H1 (cell line): ENCODE measurements around the gene SPATA7. TPM values are rescaled to one million over a fixed set of nuclear protein-coding genes. Genes with fewer than 3 reads are reported as not detected.

Experiments used
- CTCF ChIA-PET: fragments of 300-600 bp; sonication (Branson Sonifier 250); formaldehyde crosslinking; loops from one replicate; lab custom pipeline; 2021; ENCODE audit not compliant: partially characterized antibody; lab: Charles Lee
- POLR2A ChIA-PET: fragments of 300-600 bp; sonication (Branson Sonifier 250); formaldehyde crosslinking; loops from one replicate; lab custom pipeline; 2021; ENCODE audit warnings: inconsistent platforms; ENCODE audit not compliant: partially characterized antibody; lab: Charles Lee
- DNase-seq, 2 experiments: peaks; one replicate each; pipeline versions ENCODE4 v3.0.0 to v3.0.0-alpha.2; 2010 to 2022; ENCODE audit warnings: low spot score in 2 of 2, low read depth in 1 of 2, mixed read lengths in 1 of 2
- FAIRE-seq: peaks from 2 replicates; lab custom pipeline; 2011; peaks lifted over from hg19 to GRCh38; lab: Jason Lieb, UNC
- H2AFZ ChIP-seq: 2 replicates; pipeline ENCODE4 v1.8.1; 2012; ENCODE audit warnings: low read length, inconsistent platforms
- H2AK5ac ChIP-seq: 2 replicates; pipeline ENCODE4 v1.6.1; 2013; ENCODE audit warnings: low read depth, low read length
- H2BK120ac ChIP-seq: replicated peaks from 2 replicates; pipeline ENCODE3; 2013; ENCODE audit warnings: low read depth, low read length, inconsistent platforms
- H2BK12ac ChIP-seq: 2 replicates; pipeline ENCODE4 v1.6.1; 2013; ENCODE audit warnings: low read depth, low read length
- H2BK15ac ChIP-seq: 2 replicates; pipeline ENCODE4 v1.6.1; 2013; ENCODE audit warnings: low read length
- H2BK20ac ChIP-seq: 2 replicates; pipeline ENCODE4 v1.6.1; 2013; ENCODE audit warnings: low read length
- H2BK5ac ChIP-seq: 2 replicates; pipeline ENCODE4 v1.6.1; 2013; ENCODE audit warnings: low read depth, low read length
- H3K14ac ChIP-seq: 2 replicates; pipeline ENCODE4 v1.6.1; 2013; ENCODE audit warnings: inconsistent platforms; ENCODE audit not compliant: insufficient read length
- H3K18ac ChIP-seq: 2 replicates; pipeline ENCODE4 v1.6.1; 2013; ENCODE audit warnings: low read length; ENCODE audit errors: extremely low read depth
- H3K23ac ChIP-seq: 2 replicates; pipeline ENCODE4 v1.6.1; 2013; ENCODE audit warnings: inconsistent platforms; ENCODE audit not compliant: insufficient read length
- H3K23me2 ChIP-seq: 2 replicates; pipeline ENCODE4 v1.6.1; 2013; ENCODE audit warnings: low read depth, low read length
- H3K27ac ChIP-seq: 2 replicates; pipeline ENCODE4 v1.6.1; 2011; ENCODE audit warnings: low read depth, low read length, inconsistent platforms
- H3K27me3 ChIP-seq, 4 experiments: replicated peaks in 1 of 4; 1 replicate in 1 of 4; 2 replicates in 3 of 4; pipeline versions ENCODE4 v1.6.1 to v1.8.1; 2011 to 2013; ENCODE audit warnings: low read length in 3 of 4, mild to moderate bottlenecking in 3 of 4, inconsistent platforms in 2 of 4, mixed read lengths in 2 of 4, moderate library complexity in 1 of 4; ENCODE audit not compliant: control insufficient read depth in 3 of 4, insufficient read depth in 3 of 4; ENCODE audit errors: extremely low read depth in 1 of 4
- H3K36me3 ChIP-seq, 4 experiments: 2 replicates each; pipeline versions ENCODE4 v1.6.1 to v1.8.1; 2011 to 2013; ENCODE audit warnings: mild to moderate bottlenecking in 4 of 4, low read length in 3 of 4, moderate library complexity in 2 of 4, control low read depth in 1 of 4, inconsistent platforms in 1 of 4; ENCODE audit not compliant: insufficient read depth in 4 of 4, control insufficient read depth in 2 of 4
- H3K4ac ChIP-seq: replicated peaks from 2 replicates; pipeline ENCODE3; 2013; ENCODE audit warnings: low read length, low read depth, mixed read lengths, inconsistent platforms; ENCODE audit not compliant: insufficient read length
- H3K4me1 ChIP-seq, 4 experiments: replicated peaks in 1 of 4; 1 replicate in 1 of 4; 2 replicates in 3 of 4; pipeline versions ENCODE4 v1.6.1 to v1.8.1; 2011 to 2013; ENCODE audit warnings: low read length in 3 of 4, inconsistent platforms in 2 of 4, mixed read lengths in 1 of 4; ENCODE audit not compliant: insufficient read depth in 4 of 4, control insufficient read depth in 3 of 4
- H3K4me2 ChIP-seq, 2 experiments: 2 replicates each; pipeline versions ENCODE4 v1.6.1 to v1.8.1; 2011 to 2013; ENCODE audit warnings: low read depth in 2 of 2, low read length in 2 of 2, control low read depth in 1 of 2, inconsistent platforms in 1 of 2, mild to moderate bottlenecking in 1 of 2; ENCODE audit not compliant: insufficient read depth in 1 of 2
- H3K4me3 ChIP-seq, 4 experiments: fragments of 200-600, 300-600 bp in 1 of 4; sonication (generic), shearing (Covaris generic), sonication (Bioruptor Twin) in 1 of 4; 2 replicates each; pipeline versions ENCODE4 v1.5.1 to v1.8.1; 2011 to 2016; ENCODE audit warnings: low read length in 4 of 4, low read depth in 3 of 4, control low read depth in 2 of 4, inconsistent platforms in 2 of 4, mild to moderate bottlenecking in 2 of 4, mixed read lengths in 1 of 4, moderate library complexity in 1 of 4; ENCODE audit not compliant: insufficient read depth in 2 of 4; ENCODE audit errors: extremely low read depth in 1 of 4
- H3K56ac ChIP-seq: replicated peaks from 2 replicates; pipeline ENCODE3; 2013; ENCODE audit warnings: low read depth, mild to moderate bottlenecking, mixed read lengths, low read length, inconsistent platforms; ENCODE audit not compliant: insufficient read length
- H3K79me1 ChIP-seq: 2 replicates; pipeline ENCODE4 v1.6.1; 2013; ENCODE audit warnings: low read depth, low read length, control low read depth
- H3K79me2 ChIP-seq, 2 experiments: 2 replicates each; pipeline versions ENCODE4 v1.6.1 to v1.8.1; 2012 to 2013; ENCODE audit warnings: low read length in 2 of 2, mild to moderate bottlenecking in 2 of 2, inconsistent platforms in 1 of 2; ENCODE audit not compliant: insufficient read depth in 2 of 2, control insufficient read depth in 1 of 2
- H3K9ac ChIP-seq, 4 experiments: replicated peaks in 1 of 4; 1 replicate in 1 of 4; 2 replicates in 3 of 4; pipeline versions ENCODE4 v1.6.1 to v1.8.1; 2011 to 2013; ENCODE audit warnings: low read depth in 3 of 4, low read length in 3 of 4, control low read depth in 2 of 4, mild to moderate bottlenecking in 2 of 4, moderate library complexity in 2 of 4, inconsistent platforms in 1 of 4; ENCODE audit errors: extremely low read depth in 1 of 4
- H3K9me3 ChIP-seq, 2 experiments: 2 replicates each; pipeline versions ENCODE4 v1.6.1 to v1.8.1; 2012 to 2013; ENCODE audit warnings: mild to moderate bottlenecking in 2 of 2, moderate library complexity in 2 of 2, control low read depth in 1 of 2, inconsistent platforms in 1 of 2, low read depth in 1 of 2, low read length in 1 of 2, mixed read lengths in 1 of 2; ENCODE audit not compliant: insufficient read depth in 2 of 2
- H4K20me1 ChIP-seq, 2 experiments: replicated peaks in 1 of 2; 2 replicates each; pipeline versions ENCODE3 to v1.8.1; 2011 to 2013; ENCODE audit warnings: inconsistent platforms in 2 of 2, low read length in 2 of 2, mild to moderate bottlenecking in 1 of 2; ENCODE audit not compliant: insufficient read depth in 2 of 2, control insufficient read depth in 1 of 2
- H4K5ac ChIP-seq: 2 replicates; pipeline ENCODE4 v1.6.1; 2013; ENCODE audit warnings: low read length, low read depth, mixed read lengths, inconsistent platforms; ENCODE audit not compliant: insufficient read length
- H4K8ac ChIP-seq: 2 replicates; pipeline ENCODE4 v1.8.0; 2013; ENCODE audit warnings: mild to moderate bottlenecking, moderate library complexity, low read length, inconsistent platforms; ENCODE audit not compliant: insufficient read depth; ENCODE audit errors: extremely low read depth
- H4K91ac ChIP-seq: replicated peaks from 2 replicates; pipeline ENCODE3; 2013; ENCODE audit warnings: low read length, mixed read lengths, inconsistent platforms; ENCODE audit not compliant: insufficient read length
- CBX8 ChIP-seq: fragments of 300-800, 300-1000 bp; sonication (generic); IDR thresholded peaks from 2 replicates; pipeline ENCODE4 v1.7.1; 2016; ENCODE audit warnings: low read depth, low read length, borderline replicate concordance
- CHD1 ChIP-seq: IDR thresholded peaks from 2 replicates; pipeline ENCODE4 v1.6.1; 2012; ENCODE audit warnings: low read depth, low read length, improper control_type of control experiment
- CREB1 ChIP-seq: IDR thresholded peaks from 2 replicates; pipeline ENCODE4 v1.6.1; 2012; ENCODE audit warnings: inconsistent platforms
- EGR1 ChIP-seq: IDR thresholded peaks from 2 replicates; pipeline ENCODE4 v1.6.1; 2011; ENCODE audit warnings: low read depth, low read length, borderline replicate concordance
- JUN ChIP-seq: IDR thresholded peaks from 2 replicates; pipeline ENCODE4 v1.6.1; 2011; ENCODE audit warnings: low read depth, mild to moderate bottlenecking, improper control_type of control experiment, low read length
- RBBP5 ChIP-seq: IDR thresholded peaks from 2 replicates; pipeline ENCODE4 v1.7.1; 2012; ENCODE audit warnings: low read depth, mild to moderate bottlenecking, inconsistent platforms, low read length, moderate library complexity, borderline replicate concordance
- WGBS, 2 experiments: shearing (Covaris generic) in 1 of 2; methylation state at CpG; one replicate each; pipeline versions ENCODE4 v1.1.6 to v1.1.7; 2013 to 2015; ENCODE audit warnings: low lambda C conversion rate in 2 of 2, mixed read lengths in 2 of 2, inconsistent platforms in 1 of 2, low coverage in 1 of 2, missing lambda C conversion rate in 1 of 2; ENCODE audit not compliant: insufficient replicate concordance in 2 of 2, insufficient coverage in 1 of 2, insufficient read length in 1 of 2; ENCODE audit errors: extremely low coverage in 1 of 2, missing lambda C conversion rate in 1 of 2; 5-methylcytosine and 5-hydroxymethylcytosine counted together
- polyA plus RNA-seq, 7 experiments: library from polyadenylated mRNA; depleted of rRNA in 3 of 7; stranded (reverse) in 5 of 7; unstranded in 2 of 7; fragments of >200 nt in 5 of 7; fragments of 200-250 nt in 2 of 7; gene quantifications; 1 replicate in 5 of 7; 2 replicates in 1 of 7; 4 replicates in 1 of 7; pipeline versions ENCODE4 v1.2.1 to v1.2.3, GENCODE V29; 2011 to 2013; ENCODE audit warnings: missing spikeins in 2 of 7, mixed read lengths in 2 of 7
- total RNA-seq: library from RNA; stranded (reverse); fragmentation: NEBNext Ultra II Directional; extraction: Animal tissue kit (Norgen Biotek cat#: 25700); gene quantifications from 2 replicates; pipeline ENCODE4 v1.2.1, GENCODE V29; 2021

SPATA7 gene
- total and polyA plus RNA-seq, 2 of the 8 experiments (the other 6 are each of a cell fraction or from before 2014, with no cell fraction given) = 3.8 to 6.7 TPM

GRCh38 chr14:88411039-88411438, 25.6 kb downstream of the SPATA7 start:
- Histone ChIP-seq H3K56ac (no peak overlapping the region), H3K23ac (no peak overlapping the region), H3K4ac (no peak overlapping the region), H3K27me3 (no peaks in the 10 kb centered on the region), H3K18ac (no peak overlapping the region), H3K14ac (no peak overlapping the region), H2BK120ac (no peak overlapping the region), H4K8ac (no peak overlapping the region), H2AK5ac (no peak overlapping the region), H3K4me1 (no peaks in the 10 kb centered on the region), H4K20me1 (no peaks in the 10 kb centered on the region), H3K4me2 (no peak overlapping the region; a peak in 1 of 4 replicates), H2BK15ac (no peak overlapping the region), H4K91ac (no peak overlapping the region), H3K9me3 (peaks cover 0 to 3% of the 10 kb centered on the region in 2 experiments; a peak in 1 of 4 replicates), H2BK20ac (no peak overlapping the region), H4K5ac (no peak overlapping the region), H3K79me2 (no peaks in the 10 kb centered on the region), H2BK5ac (no peak overlapping the region; the same call in 1 of the 2 replicates), H3K79me1 (no peaks in the 10 kb centered on the region), H3K36me3 (no peaks in the 10 kb centered on the region; a peak in 1 of 8 replicates), H3K27ac (no peak overlapping the region), H2BK12ac (no peak overlapping the region), H2AFZ (no peak overlapping the region), H3K9ac (no peak overlapping the region), H3K23me2 (no peaks in the 10 kb centered on the region), H3K4me3 (no peak overlapping the region)
- ChIA-PET CTCF (interaction anchor here (1.0 kb wide), 1 partner anchor 222 kb away, joined by 4 read pairs; no protein-coding TSS in a partner anchor), POLR2A (interaction anchor here (0.6 kb wide), 1 partner anchor 123 kb away, joined by 3 read pairs; no protein-coding TSS in a partner anchor)
- no peak for FAIRE-seq
- peak in 1 of 2 experiments; percentile 42 for DNase-seq
- 94% methylated on average over 5 of the region's 5 CpGs; no CpG with 5 or more reads in 1 of the 2 experiments for WGBS, 2 experiments
- TF ChIP-seq RBBP5 (no peak), CBX8 (no peak), CHD1 (no peak), EGR1 (no peak), CREB1 (no peak), JUN (no peak)
